HG03571 (cell line): Measurements from ENCODE around the gene MFSD6.

ENCODE experiments used
- ATAC-seq: cut with Tn5 transposase; IDR thresholded peaks from one replicate; pipeline ENCODE4 v1.9.1; 2021; ENCODE audit not compliant: unreplicated experiment

Gene MFSD6

DNA sequence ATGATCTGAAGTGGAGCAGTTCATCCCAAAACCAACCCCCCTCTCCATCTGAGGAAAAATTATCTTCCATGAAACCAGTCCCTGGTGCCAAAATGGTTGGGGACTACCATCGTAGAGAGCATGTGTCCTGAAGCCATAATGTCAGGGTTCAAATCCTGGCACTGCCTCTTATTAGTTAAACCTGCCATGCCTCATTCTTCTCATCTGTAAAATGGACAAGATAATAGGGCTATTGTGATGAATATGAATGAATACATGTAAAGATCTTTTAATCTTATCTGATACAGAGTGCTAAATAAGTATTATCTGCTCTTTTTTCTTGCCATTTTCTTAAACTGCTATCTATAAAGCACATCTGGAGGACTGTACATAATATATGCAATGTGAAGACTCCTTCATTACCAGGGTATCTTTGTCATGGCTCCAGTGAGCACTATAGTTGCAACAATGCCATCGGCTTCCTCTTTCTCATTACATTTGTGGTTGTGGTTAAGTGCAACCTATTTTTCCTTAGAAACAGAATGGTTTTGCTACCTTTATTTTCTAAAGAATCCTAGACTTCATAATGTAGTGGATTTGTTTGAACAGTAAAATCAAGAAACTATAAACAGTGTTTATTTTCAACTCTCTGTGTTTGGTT, 27.0 kb downstream of the MFSD6 start:
- no peak for ATAC-seq

DNA sequence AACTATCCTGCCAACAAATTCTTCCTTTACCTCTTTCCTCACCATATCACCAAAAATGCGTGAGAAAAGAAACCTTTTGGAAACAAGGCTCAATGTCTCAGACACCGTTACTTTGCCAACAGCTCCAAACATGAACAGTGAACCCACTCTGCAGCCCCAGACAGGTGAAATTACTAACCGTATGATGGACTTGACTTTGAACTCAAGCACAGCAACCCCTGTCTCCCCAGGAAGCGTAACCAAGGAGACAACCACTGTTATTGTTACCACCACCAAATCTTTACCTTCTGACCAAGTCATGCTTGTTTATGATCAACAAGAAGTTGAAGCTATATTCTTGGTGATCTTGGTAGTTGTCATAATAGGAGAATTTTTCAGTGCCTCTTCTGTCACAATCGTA, 28.4 kb downstream of the MFSD6 start:
- no peak for ATAC-seq

DNA sequence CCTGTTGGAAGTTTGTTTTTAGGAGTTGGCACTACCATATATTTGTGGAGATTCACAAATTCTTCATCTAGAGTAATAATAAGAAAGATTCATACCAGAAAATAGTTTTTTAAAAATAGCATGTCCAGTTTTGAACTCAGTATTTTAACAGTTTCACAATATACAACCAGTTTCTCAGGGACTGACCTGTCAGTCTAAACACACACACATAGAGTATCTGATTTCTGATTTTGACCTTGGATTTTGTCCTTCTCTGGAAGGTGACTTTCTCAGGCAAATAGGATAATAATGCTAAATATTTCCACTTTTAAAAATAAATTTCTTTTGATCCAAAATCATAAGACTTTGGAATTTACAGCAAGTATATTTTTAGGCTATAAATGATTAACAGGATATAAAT, 32.0 kb downstream of the MFSD6 start:
- ATAC-seq, result no peak

DNA sequence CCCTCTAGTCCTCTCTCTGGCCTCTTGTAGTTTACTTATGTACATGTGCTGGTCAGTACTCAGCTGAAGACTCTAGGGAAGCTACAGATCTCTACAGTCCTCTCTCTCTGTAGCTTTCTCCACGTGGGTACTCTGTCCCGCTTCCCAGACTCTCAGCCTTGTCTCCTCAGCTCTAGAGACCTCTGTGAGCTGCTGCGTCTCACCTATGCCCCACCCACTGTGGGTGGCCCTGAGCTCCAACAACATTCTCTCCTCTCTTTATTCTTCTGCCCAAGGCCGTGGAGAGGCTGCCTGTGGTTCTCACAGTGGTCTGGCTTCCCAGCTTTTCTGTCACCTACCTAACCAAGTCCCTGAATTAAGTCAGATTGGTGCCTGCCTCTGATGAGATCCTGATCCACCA, 33.4 kb downstream of the MFSD6 start:
- ATAC-seq, result no peak

DNA sequence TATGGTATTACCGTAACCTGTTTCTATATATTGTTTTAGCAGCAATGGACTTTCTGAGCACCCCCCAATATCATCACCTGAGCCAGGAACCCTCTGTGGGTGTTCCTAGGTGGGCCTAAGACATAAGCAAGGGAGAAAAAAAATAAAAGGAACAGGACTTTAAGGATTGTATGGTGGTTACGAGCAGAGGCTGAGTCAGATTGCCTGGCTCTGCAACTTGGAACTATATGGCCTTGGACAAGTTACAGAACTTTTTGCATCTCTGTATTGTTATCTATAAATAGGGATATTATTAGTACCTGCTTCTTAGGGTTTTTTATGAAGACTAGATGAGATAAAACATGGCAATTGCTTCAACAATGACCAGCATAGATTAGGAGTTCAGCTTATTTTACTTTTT, 34.9 kb downstream of the MFSD6 start:
- no peak for ATAC-seq

DNA sequence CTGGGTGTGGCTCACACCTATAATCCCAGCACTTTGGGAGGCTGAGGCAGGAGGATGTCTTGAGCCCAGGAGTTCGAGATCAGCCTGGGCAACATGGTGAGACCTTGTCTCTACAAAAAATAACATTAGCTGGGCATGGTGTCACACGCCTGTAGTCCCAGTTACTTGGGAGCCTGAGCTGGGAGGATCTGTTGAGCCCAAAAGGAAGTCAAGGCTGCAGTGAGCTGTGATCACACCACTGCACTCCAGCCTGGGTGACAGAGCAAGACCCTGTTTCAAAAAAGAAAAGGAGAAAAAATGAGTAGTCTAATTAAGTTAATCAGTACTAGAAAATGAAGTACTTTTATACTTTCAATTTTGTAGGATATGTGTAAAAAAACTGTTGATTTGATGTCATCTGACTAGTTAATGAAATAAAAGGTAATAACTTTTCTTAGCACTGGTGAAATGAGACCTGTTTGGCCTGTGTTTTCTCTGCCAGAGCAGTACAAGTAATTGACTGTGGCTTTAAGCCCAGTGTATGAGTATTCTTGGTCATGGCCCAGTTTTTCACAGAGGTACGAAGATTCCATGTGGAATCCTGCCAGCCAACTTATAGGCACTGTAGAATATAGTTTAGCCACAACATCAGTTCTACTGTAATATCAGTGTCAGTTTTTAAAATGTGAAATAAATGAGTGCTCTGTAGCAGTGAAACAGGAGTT, 35.8 kb downstream of the MFSD6 start:
- ATAC-seq, result no peak

DNA sequence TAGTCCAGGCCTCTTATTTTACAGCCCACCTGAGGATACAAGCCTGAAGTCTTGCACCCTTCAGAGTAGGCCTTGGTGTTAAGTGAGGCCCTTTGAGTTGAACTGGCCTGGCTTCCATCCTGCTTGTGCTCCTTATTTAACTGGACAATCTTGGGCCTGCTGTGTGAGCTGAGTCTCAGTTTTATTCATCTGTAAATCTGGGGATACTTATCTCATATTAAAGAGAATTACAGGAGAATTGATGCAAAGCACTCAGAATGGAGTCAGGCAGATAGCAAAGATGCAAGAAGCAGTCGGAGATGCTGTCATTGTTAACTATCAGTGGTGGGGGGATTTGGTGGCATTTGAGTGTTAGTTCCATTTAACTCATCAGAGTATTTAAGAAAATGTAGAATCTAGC, 36.8 kb downstream of the MFSD6 start:
- no peak for ATAC-seq

DNA sequence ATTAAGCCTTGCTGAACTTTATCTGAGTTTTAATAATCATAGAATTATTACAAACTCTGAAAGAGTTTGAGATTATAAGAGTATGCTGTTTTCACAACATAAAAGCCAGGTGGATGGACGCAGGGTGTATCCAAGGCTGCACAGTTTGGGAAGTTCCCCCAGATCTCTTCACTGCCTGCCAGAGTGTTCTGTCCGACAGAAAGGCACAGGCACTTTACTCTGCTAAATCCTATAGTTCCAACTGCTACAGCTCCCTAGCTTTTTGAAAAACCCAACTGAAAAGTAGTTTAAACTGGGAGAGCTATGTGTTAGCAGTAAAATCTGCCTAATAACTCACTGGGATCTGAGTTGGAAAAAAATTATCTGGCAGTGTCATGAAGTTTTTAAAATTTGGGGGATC, 38.0 kb downstream of the MFSD6 start:
- ATAC-seq, result no peak

DNA sequence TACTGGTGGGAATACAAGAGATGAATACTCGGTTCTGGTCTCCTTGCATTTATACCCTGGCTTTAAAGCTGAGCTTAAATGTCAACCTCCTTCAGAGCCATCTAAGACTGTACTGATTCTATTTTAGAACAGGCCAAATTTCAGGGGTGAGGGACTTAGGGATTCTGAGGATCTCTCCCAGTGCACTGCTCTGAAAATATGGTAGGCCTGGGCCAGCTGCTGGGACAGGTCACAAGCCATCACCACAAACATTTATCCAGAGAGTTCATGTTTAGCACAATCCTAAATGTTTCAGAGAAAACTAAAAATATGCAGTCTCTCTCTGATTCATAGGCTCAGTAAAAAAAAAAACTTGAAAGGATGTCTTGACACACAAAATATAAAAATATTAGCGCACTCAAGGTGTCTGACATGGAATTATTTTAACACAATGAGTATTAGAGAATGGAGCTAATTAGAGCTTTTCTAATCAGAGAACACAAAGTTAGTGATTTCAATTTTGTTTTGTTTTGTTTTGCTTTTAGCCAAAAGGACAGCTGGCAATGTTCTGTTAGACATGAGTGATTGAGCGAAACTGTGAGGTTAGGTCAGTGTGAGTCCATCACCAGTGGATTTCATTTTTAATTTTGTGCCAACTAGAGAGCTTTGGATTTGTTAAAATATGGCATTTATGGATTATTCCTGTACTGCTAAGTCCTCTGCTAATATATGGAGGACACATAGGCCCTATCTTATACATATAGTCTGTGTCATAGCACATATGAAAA, 38.8 kb downstream of the MFSD6 start:
- no peak for ATAC-seq

DNA sequence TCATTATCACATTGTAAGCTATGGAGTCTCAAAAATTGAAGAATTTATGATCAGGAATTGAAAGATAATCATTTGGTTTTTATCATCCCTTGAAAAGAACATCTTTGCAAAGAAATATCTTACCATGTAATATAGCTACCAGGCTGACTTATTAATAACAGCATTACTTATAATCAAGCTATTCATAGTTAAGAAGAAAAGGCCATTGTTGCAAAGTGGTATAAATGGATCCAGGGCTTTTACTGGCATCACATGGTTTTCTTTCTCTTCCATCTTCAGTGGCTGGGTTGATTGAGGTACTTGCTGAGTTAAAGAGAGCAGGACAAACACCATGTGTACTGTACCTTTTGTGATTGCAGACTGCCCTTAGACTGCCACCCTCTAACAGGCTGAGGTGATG, 39.6 kb downstream of the MFSD6 start:
- ATAC-seq, result no peak

DNA sequence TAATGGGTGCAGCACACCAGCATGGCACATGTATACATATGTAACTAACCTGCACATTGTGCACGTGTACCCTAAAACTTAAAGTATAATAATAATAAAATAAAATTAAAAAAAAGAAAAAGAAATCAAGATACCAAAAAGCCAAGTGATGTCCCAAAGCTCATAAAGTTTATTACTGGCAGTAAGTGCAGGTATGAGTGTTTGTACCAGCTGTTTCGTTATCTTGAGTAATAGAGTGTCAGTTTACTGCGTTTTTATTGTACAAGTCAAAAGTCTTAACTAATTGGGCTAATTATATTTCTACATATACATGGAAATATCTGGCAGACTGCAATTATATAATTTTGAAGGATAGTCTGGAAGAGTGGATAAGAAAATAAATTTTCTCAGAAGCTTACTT, 41.8 kb downstream of the MFSD6 start:
- no peak for ATAC-seq

DNA sequence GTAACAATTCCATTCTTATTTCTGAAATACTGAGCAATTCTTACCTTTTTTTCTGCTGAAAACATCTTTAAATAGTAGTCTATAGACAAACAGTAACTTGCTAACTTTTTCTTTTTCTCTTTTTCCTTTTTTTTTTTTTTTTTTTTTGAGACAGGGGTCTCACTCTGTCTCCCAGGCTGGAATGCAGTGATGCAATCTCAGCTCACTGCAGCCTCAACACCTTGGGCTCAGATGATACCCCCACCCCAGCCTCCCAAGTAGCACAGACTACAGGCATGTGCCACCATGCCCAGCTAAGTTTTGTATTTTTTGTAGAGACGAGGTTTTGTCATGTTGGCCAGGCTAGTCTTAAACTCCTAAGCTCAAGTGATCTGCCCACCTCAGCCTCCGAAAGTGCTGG, 42.2 kb downstream of the MFSD6 start:
- no peak for ATAC-seq

DNA sequence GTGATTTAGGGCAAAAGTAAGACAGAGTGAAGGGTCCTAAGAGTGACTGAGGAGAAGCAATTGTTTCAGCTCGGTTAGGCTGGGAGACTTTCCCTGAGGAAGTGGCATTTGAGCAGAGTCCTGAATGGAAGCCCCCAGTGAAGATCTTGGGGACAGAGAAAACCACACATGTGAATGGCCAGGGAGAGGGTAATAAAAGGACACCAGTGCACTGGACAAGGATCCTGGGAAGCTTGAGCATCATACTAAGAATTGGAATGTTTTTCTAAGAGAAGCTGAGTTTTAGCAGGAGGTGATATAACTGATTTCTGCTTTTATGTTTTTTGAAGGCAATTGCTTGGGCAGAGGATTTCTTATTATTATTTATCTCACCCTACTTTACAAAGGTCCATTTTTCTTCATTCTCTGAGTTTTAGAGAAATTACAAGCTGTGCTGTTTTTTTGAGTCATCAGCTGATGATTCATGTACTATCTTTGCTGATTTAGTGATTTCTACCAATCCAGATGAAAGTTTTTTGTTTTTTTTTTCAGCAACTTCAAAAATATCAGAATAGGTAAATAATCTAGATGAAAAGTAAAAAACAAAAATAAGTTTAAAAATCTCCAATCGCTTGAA, 43.5 kb downstream of the MFSD6 start:
- ATAC-seq, result no peak

DNA sequence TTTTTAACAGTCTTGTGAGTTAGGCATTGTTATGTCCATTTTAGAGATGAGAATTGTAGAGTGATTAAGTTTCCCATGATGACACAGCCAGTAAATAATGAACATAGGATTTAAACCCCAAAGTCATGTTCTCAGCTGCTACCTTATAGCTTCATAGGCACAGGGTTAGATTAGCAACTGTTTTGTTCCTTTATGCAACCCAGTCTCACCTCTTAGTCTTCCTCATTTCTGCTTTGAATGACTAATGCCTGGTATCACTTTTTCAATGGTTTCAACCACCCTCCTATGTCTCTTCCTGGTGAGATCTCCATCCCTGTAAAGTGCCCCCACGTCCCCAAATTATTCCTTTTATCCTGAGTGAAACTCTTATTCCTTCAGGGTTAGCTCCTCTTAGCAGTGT, 44.3 kb downstream of the MFSD6 start:
- ATAC-seq, result no peak

DNA sequence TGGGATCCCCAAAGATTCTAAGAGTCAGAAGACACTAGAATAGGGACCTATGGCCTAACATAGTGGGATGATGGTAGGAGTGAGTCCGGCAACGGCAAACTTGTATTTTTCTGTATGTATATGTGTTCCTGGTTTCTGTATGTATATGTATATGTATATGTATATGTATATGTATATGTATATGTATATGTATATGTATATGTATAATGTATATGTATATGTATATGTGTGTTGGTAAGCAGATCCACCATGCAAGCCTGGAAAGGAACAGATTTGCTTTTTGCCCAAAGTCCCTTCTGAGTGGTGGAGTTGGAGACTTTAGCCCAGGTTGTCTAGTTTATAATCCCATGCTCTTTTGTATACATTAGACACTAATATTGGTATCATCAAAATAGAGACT, 46.6 kb downstream of the MFSD6 start:
- ATAC-seq, result no peak

DNA sequence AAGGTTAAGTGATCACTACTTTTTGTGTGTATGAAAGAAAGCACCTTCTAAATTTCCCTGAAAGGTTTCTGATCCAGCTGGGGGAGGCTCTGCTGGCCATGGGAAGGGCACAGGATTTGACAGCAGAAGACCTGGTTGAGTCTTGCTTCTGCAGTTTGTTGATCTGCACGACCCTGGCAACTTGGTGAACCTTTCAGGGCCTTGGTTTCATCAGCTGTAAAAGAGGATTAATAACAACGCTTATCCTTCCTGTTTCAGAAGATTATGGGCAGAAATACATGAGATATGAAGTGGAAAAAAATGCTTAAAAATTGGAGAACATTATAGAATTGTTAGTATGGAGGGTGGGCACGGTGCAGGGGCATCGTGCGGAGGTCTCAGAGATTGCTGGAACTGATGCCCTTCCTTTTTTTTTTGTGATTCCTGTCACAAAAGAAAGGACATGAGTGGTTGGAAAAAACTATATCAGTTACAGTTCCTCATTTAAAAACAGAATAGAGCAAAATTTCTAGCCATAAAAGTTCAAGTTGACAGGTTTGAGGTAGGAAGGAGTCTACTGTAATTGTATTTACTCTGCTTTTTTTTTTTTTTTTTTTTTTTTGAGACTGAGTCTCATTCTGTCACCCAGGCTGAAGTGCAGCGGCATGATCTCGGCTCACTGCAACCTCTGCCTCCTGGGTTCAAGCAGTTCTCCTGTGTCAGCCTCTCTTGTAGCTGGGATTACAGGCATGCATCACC, 47.4 kb downstream of the MFSD6 start:
- ATAC-seq, result no peak

DNA sequence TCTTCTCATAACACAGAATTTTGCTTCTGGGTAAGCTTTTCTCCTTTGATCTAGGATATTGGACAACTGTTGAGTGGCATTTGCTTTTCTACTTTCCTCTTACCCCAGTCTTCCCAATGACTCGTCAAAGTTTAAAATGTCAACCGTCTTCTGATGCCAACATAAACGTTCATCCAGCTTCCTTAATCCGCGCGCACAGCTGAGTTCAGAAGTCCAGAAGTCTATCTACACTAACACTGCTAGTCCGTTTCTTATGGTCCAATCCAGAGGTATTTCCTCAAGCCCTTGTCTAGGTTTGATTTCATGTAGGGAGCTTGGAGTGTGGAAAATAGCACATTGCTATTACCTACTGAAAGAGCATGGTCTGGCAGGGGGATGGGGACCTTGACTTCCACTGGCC, 48.7 kb downstream of the MFSD6 start:
- ATAC-seq, result no peak

DNA sequence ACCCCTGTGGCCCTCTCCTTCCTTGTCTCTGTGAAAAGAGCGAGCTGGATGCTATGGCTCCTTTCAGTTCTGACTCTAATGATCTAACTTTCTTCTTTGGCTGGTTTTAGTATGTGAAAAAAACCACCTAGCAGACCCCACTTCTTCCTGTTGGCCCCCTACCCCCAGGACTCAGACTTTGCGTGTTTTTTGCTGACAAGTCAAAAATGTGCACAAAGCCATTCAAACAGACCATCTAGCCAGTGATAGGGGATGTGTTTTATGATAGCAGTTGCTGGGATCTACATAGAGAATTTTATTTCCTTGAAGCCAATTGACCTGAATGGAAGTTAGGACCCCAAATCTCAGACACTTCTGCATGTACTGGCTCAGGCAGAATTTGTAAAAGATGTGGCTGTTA, 49.1 kb downstream of the MFSD6 start:
- no peak for ATAC-seq

DNA sequence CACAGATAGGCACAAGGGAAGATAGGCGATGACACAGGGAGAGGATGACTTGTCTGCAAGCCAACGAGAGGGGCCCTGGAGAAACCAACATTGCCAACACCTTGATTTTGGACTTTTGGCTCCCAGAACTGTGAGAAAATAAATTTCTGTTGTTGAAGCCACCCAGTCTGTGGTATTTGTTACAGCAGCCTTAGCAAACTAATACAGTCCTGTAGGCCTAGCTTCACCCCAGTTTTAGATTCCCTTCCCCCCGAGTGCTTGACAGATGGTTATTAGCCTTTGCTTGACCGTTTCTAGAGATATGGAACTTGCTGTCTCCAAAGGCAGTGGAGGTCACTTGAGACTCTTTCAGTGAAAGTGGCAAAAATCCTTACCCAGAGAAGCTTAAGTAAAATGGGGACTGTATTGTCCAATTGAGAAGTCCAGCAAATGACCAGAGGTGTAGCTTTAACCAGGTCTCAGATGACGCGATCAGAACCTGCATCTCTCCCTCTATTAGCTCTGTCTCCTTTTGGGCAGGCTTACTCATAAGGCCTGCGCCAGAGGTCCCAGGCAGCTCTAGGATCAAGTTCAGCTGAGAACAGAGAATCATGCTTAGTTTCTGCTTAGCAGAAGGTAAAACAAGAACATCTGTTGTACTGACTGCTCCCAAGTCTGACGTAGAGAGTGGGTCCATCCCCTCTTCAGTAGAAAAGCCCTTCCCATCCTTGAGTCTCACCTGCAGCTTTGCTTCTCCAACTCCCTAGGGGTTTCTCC, 50.4 kb downstream of the MFSD6 start:
- no peak for ATAC-seq

DNA sequence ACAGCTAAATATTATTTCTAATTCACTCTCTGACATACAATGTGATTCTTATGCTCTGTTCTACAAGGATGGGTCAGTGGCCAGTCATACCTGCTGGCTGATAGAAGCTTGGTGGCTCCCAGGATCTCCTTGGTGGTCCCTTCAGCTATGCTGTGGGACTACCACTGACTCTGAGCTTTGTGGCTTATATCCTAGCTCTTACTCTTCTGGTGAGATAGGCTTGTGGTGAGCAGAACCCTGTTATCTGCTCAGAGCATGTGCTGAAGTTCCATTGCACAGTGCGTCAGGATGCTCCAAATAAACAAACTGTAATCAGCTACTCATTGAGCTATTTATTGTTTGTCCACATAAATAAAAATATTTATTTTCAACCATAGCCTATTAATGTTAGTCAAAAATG, 51.7 kb downstream of the MFSD6 start:
- no peak for ATAC-seq

DNA sequence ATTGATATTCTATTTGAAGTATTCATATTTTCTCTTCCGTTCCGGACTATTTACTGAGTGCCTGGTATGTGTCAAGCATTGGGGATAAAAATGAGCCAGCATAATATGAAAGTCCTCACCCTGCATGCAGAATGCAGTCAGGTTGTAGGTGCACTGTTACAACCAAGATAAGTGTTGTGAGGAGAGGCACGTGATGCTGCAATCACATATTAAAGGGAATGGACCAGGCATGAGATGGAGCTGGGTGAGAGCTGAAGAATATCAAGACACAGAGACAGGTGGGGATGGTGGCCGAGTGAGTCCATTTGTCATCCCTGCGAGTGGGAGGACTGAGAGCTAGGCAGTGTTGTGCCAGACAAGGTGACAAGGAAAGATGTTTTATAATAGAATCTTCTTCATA, 52.3 kb downstream of the MFSD6 start:
- ATAC-seq, result no peak
